BLaER1 treated with 17β-estradiol and CSF1 and Interleukin-3, amounts not matched to agents 10 nM and 100 nM (cell line): ENCODE data around the gene SLX9.
"Not testable (repeated sequence)": the region's sequence is repeated elsewhere in the genome, so short reads cannot be mapped to it uniquely, and the experiment has no call there.

Source experiments
- H3K27ac ChIP-seq, 11 experiments: shearing (Covaris generic); formaldehyde crosslinking; 2 replicates each; pipeline ENCODE4 v1.8.1; 2022
- H3K27me3 ChIP-seq, 11 experiments: shearing (Covaris generic); formaldehyde crosslinking; 2 replicates each; pipeline ENCODE4 v1.8.1; 2022
- H3K36me3 ChIP-seq, 11 experiments: shearing (Covaris generic); formaldehyde crosslinking; 2 replicates each; pipeline ENCODE4 v1.8.1; 2022
- H3K4me1 ChIP-seq, 10 experiments: shearing (Covaris generic); formaldehyde crosslinking; 2 replicates each; pipeline ENCODE4 v1.8.1; 2022
- H3K4me2 ChIP-seq, 11 experiments: shearing (Covaris generic); formaldehyde crosslinking; 2 replicates each; pipeline ENCODE4 v1.8.1; 2022
- H3K4me3 ChIP-seq, 10 experiments: shearing (Covaris generic); formaldehyde crosslinking; 2 replicates each; pipeline ENCODE4 v1.8.1; 2022
- H3K9ac ChIP-seq, 11 experiments: shearing (Covaris generic); formaldehyde crosslinking; 2 replicates each; pipeline ENCODE4 v1.8.1; 2022
- H3K9me3 ChIP-seq, 11 experiments: shearing (Covaris generic); formaldehyde crosslinking; replicated peaks in 1 of 11; 2 replicates each; pipeline ENCODE4 v1.8.1; 2022
- H4K20me1 ChIP-seq, 11 experiments: shearing (Covaris generic); formaldehyde crosslinking; 2 replicates each; pipeline ENCODE4 v1.8.1; 2022
- Cebpa-rat ChIP-seq, 11 experiments: shearing (Covaris generic); IDR thresholded peaks; 2 replicates each; pipeline ENCODE4 v1.8.1; 2022

Gene SLX9

GRCh38 chr21:44909719-44910118 is 30.1 kb upstream of the SLX9 start:
- TF ChIP-seq Cebpa-rat (IDR thresholded peaks at IDR 0.05) = no peak
- Histone ChIP-seq H4K20me1 (peaks cover 3 to 83% (median 53%) of the 10 kb centered on the region in 11 experiments; a peak in 19 of 22 replicates), H3K9me3 (no peaks in the 10 kb centered on the region), H3K27me3 (no peaks in the 10 kb centered on the region), H3K4me3 (peak overlapping the region in 4 of 10 experiments; percentile 2 to 59 (median 31); a peak in 6 of 20 replicates), H3K36me3 (peaks cover 0 to 78% (median 49%) of the 10 kb centered on the region in 11 experiments; a peak in 19 of 22 replicates), H3K4me1 (peaks cover 94 to 100% (median 98%) of the 10 kb centered on the region in 10 experiments), H3K9ac (peak overlapping the region; percentile 66 to 80 (median 73); a peak in 19 of 22 replicates), H3K4me2 (peak overlapping the region; percentile 86 to 100 (median 97)), H3K27ac (peak overlapping the region; percentile 34 to 89 (median 84); a peak in 20 of 22 replicates)

GRCh38 chr21:44910229-44911067 is 29.4 kb upstream of the SLX9 start:
- peaks cover 98 to 100% (median 99%) of the 10 kb centered on the region in 10 experiments for H3K4me1 ChIP-seq
- H4K20me1 ChIP-seq = peaks cover 3 to 83% (median 53%) of the 10 kb centered on the region in 11 experiments; a peak in 19 of 22 replicates
- H3K9me3 ChIP-seq = no peaks in the 10 kb centered on the region
- H3K27ac ChIP-seq = peak overlapping the region; percentile 34 to 89 (median 84); a peak in 20 of 22 replicates
- peaks cover 0 to 78% (median 47%) of the 10 kb centered on the region in 11 experiments; a peak in 19 of 22 replicates for H3K36me3 ChIP-seq
- H3K27me3 ChIP-seq = no peaks in the 10 kb centered on the region
- peak overlapping the region; percentile 26 to 80 (median 71); a peak in 19 of 22 replicates for H3K9ac ChIP-seq
- no peak for TF ChIP-seq Cebpa-rat (IDR thresholded peaks at IDR 0.05)
- H3K4me2 ChIP-seq = peak overlapping the region; percentile 86 to 100 (median 97)
- peak overlapping the region in 5 of 10 experiments; percentile 2 to 59 (median 45); a peak in 8 of 20 replicates for H3K4me3 ChIP-seq

- Histone ChIP-seq H3K36me3 (peaks cover 0 to 79% (median 48%) of the 10 kb centered on the region in 11 experiments; a peak in 19 of 22 replicates), H3K4me3 (peak overlapping the region in 6 of 10 experiments; percentile 24 to 59 (median 43); a peak in 7 of 20 replicates), H3K9ac (peak overlapping the region; percentile 63 to 80 (median 71); a peak in 18 of 22 replicates), H3K27me3 (no peaks in the 10 kb centered on the region), H3K9me3 (no peaks in the 10 kb centered on the region), H3K4me2 (peak overlapping the region; percentile 86 to 100 (median 97)), H4K20me1 (peaks cover 3 to 84% (median 55%) of the 10 kb centered on the region in 11 experiments; a peak in 19 of 22 replicates), H3K4me1 (peaks cover 97 to 100% (median 99%) of the 10 kb centered on the region in 10 experiments), H3K27ac (peak overlapping the region; percentile 55 to 89 (median 80); a peak in 19 of 22 replicates)
- no peak for TF ChIP-seq Cebpa-rat (IDR thresholded peaks at IDR 0.05)
These were observed 28.8 kb upstream of the SLX9 start for GRCh38 chr21:44911068-44911383.

GRCh38 chr21:44911384-44912157 is 28.3 kb upstream of the SLX9 start:
- Histone ChIP-seq H3K36me3 (peaks cover 0 to 79% (median 46%) of the 10 kb centered on the region in 11 experiments; a peak in 19 of 22 replicates), H4K20me1 (peaks cover 3 to 84% (median 61%) of the 10 kb centered on the region in 11 experiments; a peak in 19 of 22 replicates), H3K9ac (peak overlapping the region; percentile 60 to 80 (median 71)), H3K4me3 (peak overlapping the region in 9 of 10 experiments; percentile 15 to 59 (median 33); a peak in 14 of 20 replicates), H3K27ac (peak overlapping the region; percentile 55 to 89 (median 80)), H3K4me2 (peak overlapping the region; percentile 86 to 100 (median 97)), H3K9me3 (no peaks in the 10 kb centered on the region), H3K27me3 (no peaks in the 10 kb centered on the region), H3K4me1 (peaks cover 96 to 100% (median 98%) of the 10 kb centered on the region in 10 experiments)
- no peak for TF ChIP-seq Cebpa-rat (IDR thresholded peaks at IDR 0.05)

GRCh38 chr21:44912158-44912473 is 27.7 kb upstream of the SLX9 start:
- peaks cover 96 to 100% (median 98%) of the 10 kb centered on the region in 10 experiments for H3K4me1 ChIP-seq
- TF ChIP-seq Cebpa-rat (IDR thresholded peaks at IDR 0.05) = no peak
- H3K27me3 ChIP-seq = no peaks in the 10 kb centered on the region
- H3K36me3 ChIP-seq = peaks cover 0 to 79% (median 44%) of the 10 kb centered on the region in 11 experiments; a peak in 18 of 22 replicates
- H4K20me1 ChIP-seq = peaks cover 3 to 88% (median 66%) of the 10 kb centered on the region in 11 experiments; a peak in 20 of 22 replicates
- no peaks in the 10 kb centered on the region for H3K9me3 ChIP-seq
- peak overlapping the region; percentile 60 to 80 (median 71) for H3K9ac ChIP-seq
- peak overlapping the region; percentile 86 to 100 (median 97) for H3K4me2 ChIP-seq
- H3K4me3 ChIP-seq = peak overlapping the region in 9 of 10 experiments; percentile 15 to 59 (median 33); a peak in 15 of 20 replicates
- peak overlapping the region; percentile 55 to 89 (median 80) for H3K27ac ChIP-seq

- Histone ChIP-seq H3K9ac (peak overlapping the region; percentile 63 to 80 (median 72)), H3K4me2 (peak overlapping the region; percentile 87 to 100 (median 97)), H3K36me3 (peaks cover 0 to 79% (median 45%) of the 10 kb centered on the region in 11 experiments; a peak in 18 of 22 replicates), H3K27ac (peak overlapping the region; percentile 55 to 89 (median 80)), H4K20me1 (peaks cover 8 to 94% (median 72%) of the 10 kb centered on the region in 11 experiments; a peak in 20 of 22 replicates), H3K4me1 (peaks cover 96 to 100% (median 98%) of the 10 kb centered on the region in 10 experiments), H3K4me3 (peak overlapping the region in 9 of 10 experiments; percentile 23 to 99 (median 32); a peak in 14 of 20 replicates)
- not testable (repeated sequence) for H3K27me3 ChIP-seq, H3K9me3 ChIP-seq
These were observed 27.1 kb upstream of the SLX9 start for GRCh38 chr21:44912506-44913412.

- H3K9ac ChIP-seq = peak overlapping the region; percentile 63 to 77 (median 69)
- peak overlapping the region; percentile 87 to 100 (median 97) for H3K4me2 ChIP-seq
These were observed 26.2 kb upstream of the SLX9 start for GRCh38 chr21:44913425-44914175.

More at GRCh38 chr21:44913425-44914175, 26.2 kb upstream of the SLX9 start:
- H3K27me3 ChIP-seq = no peaks in the 10 kb centered on the region
- no peaks in the 10 kb centered on the region for H3K9me3 ChIP-seq
- H3K27ac ChIP-seq = peak overlapping the region; percentile 53 to 88 (median 79)
- no peak for TF ChIP-seq Cebpa-rat (IDR thresholded peaks at IDR 0.05)
- peaks cover 0 to 83% (median 54%) of the 10 kb centered on the region in 11 experiments; a peak in 18 of 22 replicates for H3K36me3 ChIP-seq
- peaks cover 16 to 100% (median 81%) of the 10 kb centered on the region in 11 experiments; a peak in 21 of 22 replicates for H4K20me1 ChIP-seq
- peaks cover 96 to 100% (median 100%) of the 10 kb centered on the region in 10 experiments for H3K4me1 ChIP-seq
- peak overlapping the region in 9 of 10 experiments; percentile 23 to 99 (median 43); a peak in 18 of 20 replicates for H3K4me3 ChIP-seq
